ENCODE data around the gene TBC1D1.

- TF ChIP-seq CTCF (IDR thresholded peaks at IDR 0.05) (no peak), POLR2AphosphoS5 (IDR thresholded peaks at IDR 0.05) (no peak), POLR2A (IDR thresholded peaks at IDR 0.05; ENCODE audit: low read depth) (no peak)
Measured at GRCh38 chr4:38146383-38146782, 255.5 kb downstream of the TBC1D1 start.

Data from esophagus muscularis mucosa (tissue), 3 donors.